Mesodermal cell (in vitro differentiated cells): Measurements from ENCODE around the gene AATF.

ENCODE experiments used
- H3K27ac ChIP-seq: 2 replicates; pipeline ENCODE4 v1.7.0; 2013; ENCODE audit warnings: mild to moderate bottlenecking, low read depth, low read length, moderate library complexity; ENCODE audit not compliant: severe bottlenecking
- H3K36me3 ChIP-seq: 2 replicates; pipeline ENCODE4 v1.7.1; 2013; ENCODE audit warnings: mild to moderate bottlenecking, low read length, moderate library complexity; ENCODE audit not compliant: control insufficient read depth, insufficient read depth
- H3K4me1 ChIP-seq: one replicate; pipeline ENCODE4 v1.7.1; 2013; ENCODE audit warnings: mild to moderate bottlenecking, low read length; ENCODE audit not compliant: insufficient read depth, control insufficient read depth, poor library complexity, severe bottlenecking
- H3K4me3 ChIP-seq: 2 replicates; pipeline ENCODE4 v1.7.0; 2013; ENCODE audit warnings: low read length, control low read depth, mild to moderate bottlenecking; ENCODE audit not compliant: insufficient read depth, poor library complexity, severe bottlenecking; ENCODE audit errors: extremely low read depth
- H3K9me3 ChIP-seq: 2 replicates; pipeline ENCODE4 v1.7.1; 2013; ENCODE audit warnings: mild to moderate bottlenecking, low read length, moderate library complexity; ENCODE audit not compliant: control insufficient read depth
- WGBS, 2 experiments: methylation state at CpG; one replicate each; pipeline ENCODE4 v1.1.5; 2013; ENCODE audit warnings: missing lambda C conversion rate in 2 of 2; ENCODE audit not compliant: insufficient coverage in 2 of 2; 5-methylcytosine and 5-hydroxymethylcytosine counted together

The AATF gene

DNA sequence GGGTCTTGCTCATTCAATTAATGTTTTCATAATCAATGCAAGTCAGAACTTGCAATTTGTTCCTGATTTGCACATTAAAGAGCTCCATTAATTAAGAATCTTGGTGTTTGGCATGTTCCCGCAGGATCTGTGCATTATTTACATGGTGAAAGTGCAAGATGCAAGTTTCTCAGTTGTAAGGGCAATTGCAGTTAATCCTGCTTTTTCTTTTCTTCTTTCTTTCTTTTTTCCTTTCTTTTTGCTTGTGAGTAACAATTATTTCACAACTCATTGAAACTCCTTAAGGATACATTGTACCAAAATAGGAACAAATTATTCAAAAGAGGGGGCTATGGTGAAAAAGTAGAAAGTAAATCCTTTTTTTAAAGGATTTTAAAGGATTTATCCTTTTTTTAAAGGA, 24.2 kb downstream of the AATF start:
- Histone ChIP-seq H3K27ac (no peak overlapping the region), H3K4me1 (no peaks in the 10 kb centered on the region), H3K36me3 (peaks cover 19% of the 10 kb centered on the region), H3K4me3 (no peak overlapping the region), H3K9me3 (no peaks in the 10 kb centered on the region)
- WGBS, 2 experiments = no CpG with 5 or more reads among the region's 1 CpG

DNA sequence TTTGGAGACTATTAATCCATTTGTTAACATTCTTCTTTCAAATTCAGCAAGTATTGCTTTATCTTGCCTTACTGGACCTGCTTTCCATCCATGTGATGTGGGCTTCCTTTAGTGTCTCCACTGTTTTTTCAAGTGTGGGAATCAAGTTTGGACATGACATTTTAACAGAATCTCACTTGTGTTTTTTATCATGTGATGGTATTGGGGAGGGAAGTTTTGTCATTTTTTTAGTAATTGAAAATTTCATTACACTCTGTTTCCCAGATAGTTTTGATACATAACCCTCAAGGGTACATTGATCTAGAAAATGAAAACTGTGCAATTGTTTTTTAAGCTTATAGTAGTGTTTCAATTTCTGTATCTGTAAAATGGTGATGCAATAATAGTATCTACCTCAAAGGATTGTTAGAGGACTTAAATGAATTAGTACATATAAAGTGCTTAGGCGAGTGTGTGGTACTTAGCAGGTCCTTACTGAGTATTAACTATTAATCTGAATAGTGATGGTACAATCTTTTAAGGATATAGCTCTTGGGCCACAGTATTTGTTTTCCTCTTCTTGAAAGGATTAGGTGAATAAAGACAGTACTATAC, 27.3 kb downstream of the AATF start:
- Histone ChIP-seq H3K27ac (no peak overlapping the region), H3K36me3 (no peaks in the 10 kb centered on the region), H3K4me1 (no peaks in the 10 kb centered on the region), H3K4me3 (no peak overlapping the region), H3K9me3 (no peaks in the 10 kb centered on the region)
- WGBS, 2 experiments = 100% methylated on average over 1 of the region's 1 CpG; no CpG with 5 or more reads in 1 of the 2 experiments

DNA sequence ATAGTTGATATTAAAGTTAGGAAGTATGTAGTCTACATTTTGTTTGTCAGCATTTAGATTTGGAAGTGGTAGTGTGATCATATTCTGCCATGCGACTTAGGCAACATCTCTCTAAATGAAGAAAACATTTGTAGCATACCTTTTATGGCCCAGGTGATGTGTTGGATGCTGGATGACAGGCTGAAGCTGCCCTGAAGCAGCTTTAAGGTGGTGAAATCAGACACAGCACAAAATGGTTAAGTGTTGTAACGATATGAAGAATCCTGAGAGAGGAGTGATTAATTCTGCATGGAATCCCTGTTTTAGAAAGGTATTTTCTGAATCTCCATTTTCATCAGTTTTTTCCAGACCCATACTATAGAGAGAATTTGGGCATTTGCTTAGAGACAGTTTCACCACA, 28.3 kb downstream of the AATF start:
- no peaks in the 10 kb centered on the region for H3K4me1 ChIP-seq
- peaks cover 5% of the 10 kb centered on the region for H3K36me3 ChIP-seq
- H3K27ac ChIP-seq = no peak overlapping the region
- H3K9me3 ChIP-seq = no peaks in the 10 kb centered on the region
- H3K4me3 ChIP-seq = no peak overlapping the region
- WGBS, 2 experiments = 100% methylated on average over 1 of the region's 2 CpGs; no CpG with 5 or more reads in 1 of the 2 experiments

DNA sequence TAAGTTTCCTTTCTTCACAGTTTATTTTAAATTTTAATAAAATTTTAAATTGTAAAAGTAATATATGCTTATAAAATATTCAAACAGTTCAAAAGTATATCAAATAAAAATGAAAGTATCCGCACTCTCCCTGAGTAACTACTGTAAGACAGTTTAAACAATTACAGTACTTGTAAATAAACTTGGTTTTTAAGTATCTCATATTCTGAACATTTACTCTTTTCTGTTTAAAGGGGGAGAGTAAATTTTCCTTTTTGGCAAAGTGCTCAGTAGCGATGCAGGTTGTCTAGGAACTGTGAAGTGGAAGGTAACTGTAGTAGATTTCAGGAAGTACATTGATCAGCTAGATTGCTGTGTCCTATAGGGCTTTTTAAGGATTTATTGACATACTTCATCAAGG, 28.8 kb downstream of the AATF start:
- Histone ChIP-seq H3K27ac (no peak overlapping the region), H3K4me1 (no peaks in the 10 kb centered on the region), H3K4me3 (no peak overlapping the region), H3K9me3 (no peaks in the 10 kb centered on the region), H3K36me3 (peaks cover 5% of the 10 kb centered on the region)
- WGBS, 2 experiments = 100% methylated on average over 1 of the region's 2 CpGs; no CpG with 5 or more reads in 1 of the 2 experiments

DNA sequence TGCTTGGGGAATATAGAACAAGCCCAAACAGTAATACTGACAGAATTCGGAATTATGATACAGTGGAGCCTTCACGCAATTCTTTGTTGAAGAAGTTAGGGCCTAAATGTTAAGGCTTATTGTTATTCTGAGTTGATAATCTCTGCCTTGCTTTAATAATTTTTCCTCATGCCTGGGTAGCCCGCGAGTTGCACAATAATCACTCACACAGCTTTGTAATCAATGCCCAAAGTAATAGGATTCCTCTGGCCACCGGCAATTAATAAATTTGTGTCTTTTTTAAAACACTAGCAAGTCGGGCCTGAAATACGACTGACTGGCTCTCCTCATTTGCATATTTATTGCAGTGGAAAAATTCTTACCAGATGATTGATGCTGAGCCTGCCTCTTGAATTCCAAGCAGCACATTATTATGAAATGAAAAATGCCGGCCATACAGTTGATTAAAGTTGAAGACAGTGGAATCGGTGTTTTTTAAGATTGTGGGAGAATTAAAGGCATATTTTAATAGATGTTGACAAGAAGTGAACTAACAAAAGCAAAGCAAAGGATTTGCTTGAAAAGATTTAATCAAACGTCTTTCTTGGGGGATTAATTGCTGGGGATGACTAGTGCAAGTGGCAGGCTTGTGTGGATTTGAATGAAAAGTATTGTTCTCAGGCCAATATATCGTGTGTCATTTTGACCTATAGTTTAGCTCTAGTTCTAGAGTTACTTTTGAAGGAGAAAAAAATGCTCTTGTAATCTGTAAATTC, 30.2 kb downstream of the AATF start:
- H3K27ac ChIP-seq = no peak overlapping the region
- H3K4me1 ChIP-seq = no peaks in the 10 kb centered on the region
- no peaks in the 10 kb centered on the region for H3K9me3 ChIP-seq
- H3K36me3 ChIP-seq = peaks cover 8% of the 10 kb centered on the region
- 93 to 100% methylated on average over 7 to 10 of the region's 11 CpGs for WGBS, 2 experiments
- no peak overlapping the region for H3K4me3 ChIP-seq

DNA sequence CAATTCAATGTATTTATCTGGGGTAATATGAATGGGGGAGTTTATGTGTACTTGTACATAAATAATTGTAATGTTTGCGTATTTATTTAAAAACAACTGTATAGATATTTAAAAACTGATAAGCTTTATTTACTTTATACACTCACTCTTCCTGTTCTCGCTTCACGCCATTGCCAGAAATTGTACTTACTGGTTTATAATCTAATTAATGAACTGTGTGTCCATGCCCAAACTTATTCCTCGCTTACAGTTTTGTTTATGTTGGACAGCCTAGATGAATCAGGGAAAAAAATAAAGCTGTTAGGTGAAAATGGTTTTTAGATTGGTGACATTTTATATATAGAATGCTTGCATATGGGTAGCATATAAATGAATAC, 30.8 kb downstream of the AATF start:
- no peak overlapping the region for H3K27ac ChIP-seq
- H3K36me3 ChIP-seq = peaks cover 10% of the 10 kb centered on the region
- H3K4me3 ChIP-seq = no peak overlapping the region
- 100% methylated on average over 1 of the region's 4 CpGs; no CpG with 5 or more reads in 1 of the 2 experiments for WGBS, 2 experiments
- no peaks in the 10 kb centered on the region for H3K9me3 ChIP-seq
- no peaks in the 10 kb centered on the region for H3K4me1 ChIP-seq

DNA sequence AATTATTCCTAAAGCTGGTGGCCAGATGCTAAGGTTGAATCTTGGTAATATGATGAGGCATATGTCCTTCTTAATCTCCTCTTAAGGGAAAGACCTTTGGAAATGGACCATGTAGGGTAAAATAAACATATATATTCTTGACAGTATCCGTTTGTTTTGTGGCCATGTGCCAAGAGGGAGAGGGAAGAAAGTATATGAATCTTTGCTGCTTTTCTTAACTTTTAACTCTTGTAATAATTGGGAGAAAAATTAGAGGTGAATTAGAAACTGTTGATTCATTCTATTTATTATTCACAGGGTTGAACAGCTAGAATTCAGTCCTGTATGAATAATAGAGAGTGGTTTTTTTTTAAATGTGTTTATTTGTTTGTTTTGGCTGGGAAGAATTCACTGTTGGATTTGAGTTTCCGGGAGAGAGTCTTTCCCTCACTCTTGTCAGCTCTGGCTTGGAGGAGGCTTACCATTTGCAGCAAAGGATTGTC, 31.6 kb downstream of the AATF start:
- no peaks in the 10 kb centered on the region for H3K9me3 ChIP-seq
- H3K4me1 ChIP-seq = no peaks in the 10 kb centered on the region
- no peak overlapping the region for H3K27ac ChIP-seq
- H3K36me3 ChIP-seq = peaks cover 10% of the 10 kb centered on the region
- WGBS, 2 experiments = 50% methylated on average over 1 of the region's 2 CpGs; no CpG with 5 or more reads in 1 of the 2 experiments
- H3K4me3 ChIP-seq = no peak overlapping the region

DNA sequence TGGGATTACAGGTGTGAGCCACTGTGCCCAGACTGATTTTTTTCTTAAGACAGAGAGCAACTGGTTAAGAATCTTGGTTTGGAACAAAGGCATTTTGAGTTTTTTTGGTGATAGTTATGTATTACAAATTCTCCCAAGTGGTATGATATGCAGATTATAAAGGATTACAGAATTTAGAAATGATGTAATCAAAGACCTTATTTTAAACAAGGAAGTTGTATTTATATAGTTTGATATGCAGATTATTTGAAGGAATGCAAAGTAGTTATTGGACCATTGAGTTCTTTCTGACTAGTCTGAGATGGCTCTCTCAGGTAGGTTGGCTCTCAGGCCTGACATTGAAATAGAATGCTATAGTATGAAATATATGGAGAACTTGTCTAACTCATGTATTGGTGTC, 34.9 kb downstream of the AATF start:
- no peak overlapping the region for H3K4me3 ChIP-seq
- no peaks in the 10 kb centered on the region for H3K4me1 ChIP-seq
- H3K27ac ChIP-seq = no peak overlapping the region
- peaks cover 26% of the 10 kb centered on the region for H3K36me3 ChIP-seq
- no peaks in the 10 kb centered on the region for H3K9me3 ChIP-seq

DNA sequence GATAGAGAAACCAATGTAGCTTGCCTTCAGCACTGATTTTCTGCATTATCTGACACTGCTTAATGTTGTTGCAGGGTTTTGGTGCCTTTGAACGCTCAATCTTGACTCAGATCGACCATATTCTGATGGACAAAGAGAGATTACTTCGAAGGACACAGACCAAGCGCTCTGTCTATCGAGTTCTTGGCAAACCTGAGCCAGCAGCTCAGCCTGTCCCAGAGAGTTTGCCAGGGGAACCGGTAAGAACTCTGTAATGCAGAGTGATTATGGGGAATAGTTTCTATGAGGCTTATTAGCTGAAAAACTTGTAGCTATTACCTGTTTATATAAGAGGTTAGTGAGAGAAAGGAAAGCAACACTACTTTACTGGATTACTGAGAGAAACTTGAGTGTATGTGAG, 40.4 kb downstream of the AATF start:
- peaks cover 38% of the 10 kb centered on the region for H3K36me3 ChIP-seq
- 99 to 100% methylated on average over 5 to 6 of the region's 6 CpGs for WGBS, 2 experiments
- H3K27ac ChIP-seq = no peak overlapping the region

DNA sequence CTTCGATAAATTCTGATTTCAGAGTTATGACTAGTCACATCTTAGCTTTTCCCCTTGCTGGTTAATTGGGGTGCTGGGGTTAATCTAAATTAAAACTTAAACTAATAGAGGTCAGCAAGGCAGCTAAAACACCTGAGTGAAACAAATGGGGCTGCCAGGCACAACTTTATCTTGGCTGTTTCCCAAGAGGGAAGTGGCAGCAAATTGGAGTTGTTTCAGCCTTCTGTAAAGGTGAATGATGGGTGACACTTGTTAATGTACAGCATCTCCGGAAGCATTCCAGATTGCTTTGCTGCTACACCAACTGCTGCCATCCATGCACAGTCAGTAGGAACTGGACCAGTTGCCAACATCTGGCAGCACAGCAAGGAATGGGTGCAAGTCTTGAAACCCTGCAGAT, 43.9 kb downstream of the AATF start:
- H3K36me3 ChIP-seq = peaks cover 61% of the 10 kb centered on the region
- H3K4me1 ChIP-seq = no peaks in the 10 kb centered on the region
- H3K27ac ChIP-seq = no peak overlapping the region
- no peaks in the 10 kb centered on the region for H3K9me3 ChIP-seq
- WGBS, 2 experiments = 90 to 100% methylated on average over 1 of the region's 2 CpGs
- no peak overlapping the region for H3K4me3 ChIP-seq

More for the DNA sequence above, 40.4 kb downstream of the AATF start:
- no peaks in the 10 kb centered on the region for H3K9me3 ChIP-seq
- no peaks in the 10 kb centered on the region for H3K4me1 ChIP-seq
- H3K4me3 ChIP-seq = no peak overlapping the region

DNA sequence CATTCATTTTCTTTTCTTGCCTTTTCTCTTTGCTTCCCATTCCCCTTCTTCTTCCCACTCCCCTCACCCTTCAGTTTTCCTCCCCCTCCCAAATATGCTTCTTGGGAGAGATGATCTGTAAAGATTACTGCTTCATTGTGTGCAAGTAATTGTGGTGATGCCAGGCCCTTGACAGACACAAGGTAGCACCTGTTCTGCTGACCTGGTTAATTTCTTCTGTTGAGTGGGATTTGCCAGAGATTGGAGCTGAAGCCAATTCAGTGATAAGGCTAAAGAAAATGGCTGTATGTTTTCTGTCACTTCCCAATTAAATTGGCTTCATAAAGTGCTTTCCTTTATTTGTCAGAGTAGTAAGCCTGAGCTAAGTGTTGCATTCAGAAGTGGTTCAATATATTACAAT, 44.5 kb downstream of the AATF start:
- Histone ChIP-seq H3K4me3 (no peak overlapping the region), H3K36me3 (peaks cover 61% of the 10 kb centered on the region), H3K27ac (no peak overlapping the region), H3K4me1 (no peaks in the 10 kb centered on the region), H3K9me3 (no peaks in the 10 kb centered on the region)
